Measurements from ENCODE around the gene RAPGEF1. TPM values are rescaled to one million over a fixed set of nuclear protein-coding genes. Genes with fewer than 3 reads are reported as not detected.
"Not testable (repeated sequence)": the region's sequence is repeated elsewhere in the genome, so short reads cannot be mapped to it uniquely, and the experiment has no call there.

The RAPGEF1 gene
- total and polyA plus RNA-seq, 2 donors: 18.9 to 38.3 TPM

DNA sequence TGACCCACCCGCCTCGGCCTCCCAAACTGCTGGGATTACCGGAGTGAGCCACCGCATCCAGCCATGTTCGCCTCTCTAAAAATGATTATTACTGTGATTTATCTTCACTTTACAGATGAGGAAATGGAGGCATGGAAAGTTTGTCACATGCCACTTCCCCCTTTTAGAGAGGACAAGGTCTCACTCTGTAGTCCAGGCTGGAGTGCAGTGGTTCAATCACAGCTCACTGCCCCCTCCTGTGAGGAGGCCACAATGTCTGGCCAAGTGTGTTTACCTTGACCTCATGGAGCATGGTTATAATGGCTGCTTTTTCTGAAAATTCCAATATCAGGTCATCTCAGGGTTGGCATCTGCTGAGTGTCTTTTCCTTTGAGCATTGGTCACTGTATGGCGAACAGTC lies 187.8 kb downstream of the RAPGEF1 start:
- H3K27ac ChIP-seq (ENCODE audit: low read depth): no peak overlapping the region
- WGBS: 88% methylated on average over 6 of the region's 6 CpGs
- H3K36me3 ChIP-seq (ENCODE audit: insufficient read depth): no peaks in the 10 kb centered on the region
- no peak overlapping the region for H3K4me3 ChIP-seq (ENCODE audit: low read depth, low read length)
- no peak for DNase-seq (ENCODE audit: extremely low spot score)
- no peaks in the 10 kb centered on the region for H3K4me1 ChIP-seq (ENCODE audit: insufficient read depth)

DNA sequence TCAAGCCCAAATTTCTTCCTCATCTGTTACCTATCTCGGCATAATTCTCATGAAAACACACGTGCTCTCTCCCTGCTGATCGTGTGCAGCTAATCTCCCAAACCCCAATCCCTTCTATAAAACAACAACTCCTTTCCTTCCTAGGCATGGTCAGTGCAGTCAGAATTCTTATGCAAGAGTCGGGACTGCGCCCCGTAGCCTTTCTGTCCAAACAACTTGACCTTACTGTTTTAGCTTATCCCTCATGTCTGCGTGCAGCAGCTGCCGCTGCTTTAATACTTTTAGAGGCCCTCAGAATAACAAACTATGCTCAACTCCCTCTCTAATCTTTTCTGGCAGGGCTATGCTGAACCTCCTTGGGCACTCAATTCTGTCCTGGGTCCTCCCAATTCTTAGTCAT lies 189.4 kb downstream of the RAPGEF1 start:
- not testable (repeated sequence) for DNase-seq (ENCODE audit: extremely low spot score); H3K4me3 ChIP-seq (ENCODE audit: low read depth, low read length); H3K27ac ChIP-seq (ENCODE audit: low read depth); H3K36me3 ChIP-seq (ENCODE audit: insufficient read depth); H3K4me1 ChIP-seq (ENCODE audit: insufficient read depth)
- 57% methylated on average over 8 of the region's 8 CpGs for WGBS

DNA sequence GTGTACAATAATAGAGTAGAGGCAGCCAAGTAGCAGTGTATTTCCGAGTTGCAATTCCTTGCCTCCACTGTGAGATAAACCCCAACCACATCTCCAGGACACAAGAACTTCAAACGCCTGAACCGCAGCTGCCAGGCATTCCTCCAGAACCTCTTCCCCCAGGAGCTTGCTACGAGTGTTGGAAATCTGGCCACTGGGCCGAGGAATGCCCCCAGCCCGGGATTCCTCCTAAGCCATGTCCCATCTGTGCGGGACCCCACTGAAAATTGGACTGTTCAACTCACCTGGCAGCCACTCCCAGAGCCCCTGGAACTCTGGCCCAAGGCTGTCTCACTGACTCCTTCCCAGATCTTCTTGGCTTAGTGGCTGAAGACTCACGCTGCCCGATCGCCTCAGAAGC lies 190.7 kb downstream of the RAPGEF1 start:
- WGBS: 88% methylated on average over 10 of the region's 10 CpGs
- not testable (repeated sequence) for DNase-seq (ENCODE audit: extremely low spot score); H3K4me1 ChIP-seq (ENCODE audit: insufficient read depth); H3K27ac ChIP-seq (ENCODE audit: low read depth); H3K36me3 ChIP-seq (ENCODE audit: insufficient read depth); H3K4me3 ChIP-seq (ENCODE audit: low read depth, low read length)

DNA sequence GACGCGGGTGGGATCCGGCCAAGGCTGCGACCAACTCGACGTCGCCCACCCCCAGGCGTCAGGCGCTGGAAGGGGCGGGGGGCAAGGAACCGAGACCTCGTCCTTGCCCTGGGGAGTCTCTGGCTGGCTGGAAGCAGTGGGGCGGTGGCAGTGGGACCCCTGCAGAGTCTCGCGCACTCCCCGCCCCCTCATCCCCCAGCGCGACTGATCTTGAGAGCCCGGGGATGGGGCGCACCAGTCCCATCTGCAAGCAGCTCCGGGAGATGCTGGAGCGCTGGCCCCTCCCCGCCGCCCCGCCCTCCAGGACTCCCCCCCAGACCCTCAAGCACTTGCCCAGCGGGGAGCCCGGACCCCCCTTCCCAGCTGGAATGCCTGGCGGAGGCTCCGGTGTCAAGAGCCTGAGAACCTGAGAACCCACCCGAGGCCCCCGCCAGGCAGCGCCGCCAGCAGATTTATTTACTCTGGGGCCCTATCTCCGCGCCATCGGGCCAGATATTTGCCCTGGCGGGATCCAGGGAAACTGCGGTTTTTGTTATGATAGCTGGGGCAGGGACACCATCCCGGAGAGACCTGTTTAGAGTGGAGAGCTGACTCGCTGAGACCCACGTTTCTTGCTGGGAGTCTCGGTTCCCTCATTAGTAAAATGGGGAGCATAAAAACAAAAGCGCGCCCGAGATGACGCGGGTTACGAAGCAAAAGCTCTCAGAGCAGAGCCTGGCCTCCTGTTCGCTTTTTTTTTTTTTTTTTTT lies 193.4 kb downstream of the RAPGEF1 start:
- no peak overlapping the region for H3K27ac ChIP-seq (ENCODE audit: low read depth)
- under 1% methylated on average over 49 of the region's 49 CpGs for WGBS
- no peaks in the 10 kb centered on the region for H3K36me3 ChIP-seq (ENCODE audit: insufficient read depth)
- peaks cover 4% of the 10 kb centered on the region for H3K4me1 ChIP-seq (ENCODE audit: insufficient read depth)
- DNase-seq (ENCODE audit: extremely low spot score): peak; percentile 18
- H3K4me3 ChIP-seq (ENCODE audit: low read depth, low read length): peak overlapping the region; percentile 5

DNA sequence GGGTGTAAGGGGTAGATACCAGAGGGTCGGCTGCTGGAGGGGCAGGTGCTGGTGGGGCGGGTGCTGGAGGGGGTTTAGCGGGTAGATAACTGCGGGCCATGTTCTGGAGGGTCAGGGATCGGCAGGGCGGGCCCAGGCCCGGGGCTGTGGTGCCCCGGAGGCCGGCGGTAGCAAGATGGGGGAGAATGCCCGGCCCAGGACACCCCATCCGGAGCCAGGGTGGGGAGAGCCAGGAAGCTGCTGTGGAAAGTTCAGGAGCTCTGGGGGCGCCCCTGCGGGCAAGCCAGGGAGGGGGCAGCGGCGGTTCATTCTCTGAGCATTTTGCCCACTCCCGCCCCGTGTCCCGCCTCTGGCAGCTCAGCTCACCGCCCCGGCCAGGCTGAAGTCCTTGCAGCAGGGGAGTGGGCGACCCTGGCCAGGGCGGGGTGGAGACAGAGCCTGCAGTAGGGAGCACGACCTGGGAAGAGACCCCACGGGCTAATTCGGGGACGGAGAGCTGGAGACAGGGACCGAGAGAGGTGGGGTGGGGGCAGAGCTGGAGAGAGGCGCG lies 194.0 kb downstream of the RAPGEF1 start:
- Histone ChIP-seq H3K27ac (ENCODE audit: low read depth) (no peak overlapping the region), H3K4me1 (ENCODE audit: insufficient read depth) (peaks cover 4% of the 10 kb centered on the region), H3K4me3 (ENCODE audit: low read depth, low read length) (no peak overlapping the region), H3K36me3 (ENCODE audit: insufficient read depth) (no peaks in the 10 kb centered on the region)
- DNase-seq (ENCODE audit: extremely low spot score): no peak
- 3% methylated on average over 30 of the region's 30 CpGs for WGBS

DNA sequence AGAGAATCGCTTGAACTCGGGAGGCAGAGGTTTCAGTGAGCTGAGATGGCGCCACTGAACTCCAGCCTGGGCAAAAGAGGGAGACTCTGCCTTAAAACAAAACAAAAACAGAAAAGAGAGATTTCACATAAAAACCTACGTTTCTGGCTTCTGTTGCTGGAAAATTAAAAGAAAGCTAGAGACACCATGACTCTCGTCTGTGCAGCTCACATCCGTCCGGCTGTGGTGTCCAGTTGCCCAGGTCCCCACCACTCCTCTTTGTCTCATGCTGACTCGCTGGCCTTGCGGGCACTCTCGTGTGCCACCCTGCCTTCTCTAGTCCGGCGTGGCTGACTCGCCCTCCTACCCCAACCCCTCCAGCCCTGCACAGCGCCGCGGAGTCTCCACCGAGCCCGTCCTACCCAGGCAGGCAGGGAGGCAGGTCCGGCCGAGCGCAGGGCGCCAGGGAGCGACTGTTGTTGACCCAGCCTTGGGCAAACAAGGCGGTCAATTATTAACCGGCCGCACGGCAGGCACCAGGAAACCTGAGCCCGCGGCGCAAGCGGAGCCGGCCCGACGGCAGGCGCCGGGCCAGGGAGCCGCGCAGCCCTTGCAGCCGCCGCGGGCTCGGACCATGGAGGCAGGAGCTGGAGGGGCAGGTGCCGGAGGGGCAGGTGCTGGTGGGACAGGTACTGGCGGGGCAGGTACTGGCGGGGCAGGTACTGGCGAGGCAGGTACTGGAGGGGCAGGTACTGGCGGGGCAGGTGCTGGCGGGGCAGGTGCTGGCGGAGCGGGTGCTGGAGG lies 194.7 kb downstream of the RAPGEF1 start, which contains the start of gene PRRT1B:
TSS of gene PRRT1B (plus strand) at position 521 of the 783 bp plus-strand sequence. CDS start at position 614, 93 bp downstream.
- Histone ChIP-seq H3K4me1 (ENCODE audit: insufficient read depth) (peaks cover 4% of the 10 kb centered on the region), H3K36me3 (ENCODE audit: insufficient read depth) (no peaks in the 10 kb centered on the region), H3K4me3 (ENCODE audit: low read depth, low read length) (peak within 1 kb of the TSS; percentile 5), H3K27ac (ENCODE audit: low read depth) (no peak within 1 kb of the TSS)
- DNase-seq (ENCODE audit: extremely low spot score): peak; percentile 17
- WGBS: 18% methylated on average over 50 of the region's 50 CpGs

DNA sequence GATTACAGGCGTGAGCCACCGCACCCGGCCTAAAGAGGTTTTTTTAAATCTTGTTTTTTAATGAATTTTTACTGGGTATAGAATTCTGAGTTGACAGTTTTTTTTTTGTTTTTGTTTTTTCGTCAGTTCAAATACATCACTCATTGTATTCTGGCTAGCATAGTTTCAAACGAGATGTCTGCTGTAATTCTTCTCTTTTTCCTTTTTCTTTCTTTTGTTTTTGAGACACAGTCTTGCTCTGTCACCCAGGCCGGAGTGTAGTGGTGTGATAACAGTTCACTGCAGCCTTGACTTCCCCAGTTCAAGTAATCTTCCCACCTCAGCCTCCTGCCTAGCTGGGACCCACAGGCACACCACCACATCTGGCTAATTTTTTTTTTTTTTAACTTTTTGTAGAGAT lies 196.7 kb downstream of the RAPGEF1 start:
- Histone ChIP-seq H3K27ac (ENCODE audit: low read depth) (no peak overlapping the region), H3K4me3 (ENCODE audit: low read depth, low read length) (no peak overlapping the region)
- 94% methylated on average over 6 of the region's 6 CpGs for WGBS

DNA sequence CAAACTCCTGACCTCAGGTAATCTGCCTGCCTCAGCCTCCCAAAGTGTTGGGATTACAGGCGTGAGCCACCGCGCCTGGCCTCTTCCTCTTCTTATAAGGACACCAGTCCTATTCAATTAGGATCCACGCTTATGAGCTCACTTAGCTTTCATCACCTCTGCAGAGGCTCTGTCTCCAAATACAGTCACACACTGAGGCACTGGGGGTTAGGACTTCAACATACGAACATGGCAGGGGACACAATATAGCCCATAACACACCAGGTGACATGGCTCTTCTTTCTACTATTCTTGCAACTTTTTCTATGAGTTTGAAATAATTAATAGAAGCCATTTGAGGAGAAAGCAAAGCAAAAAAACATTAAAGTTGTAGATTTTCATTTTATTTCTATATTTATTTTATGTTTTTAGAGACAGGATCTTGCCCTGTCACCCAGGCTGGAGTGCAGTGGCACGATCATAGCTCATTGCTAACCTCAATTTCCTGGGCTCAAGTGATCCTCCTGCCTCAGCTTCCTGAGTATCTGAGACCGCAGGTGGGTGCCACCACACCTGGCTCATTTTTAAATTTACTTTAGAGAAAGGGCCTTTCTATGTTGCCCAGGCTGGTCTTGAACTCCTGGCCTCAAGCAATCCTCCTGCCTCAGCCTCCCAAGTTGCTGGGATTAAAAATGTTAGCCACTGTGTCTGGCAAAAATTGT lies 200.5 kb downstream of the RAPGEF1 start:
- WGBS: 86% methylated on average over 7 of the region's 7 CpGs
- Histone ChIP-seq H3K36me3 (ENCODE audit: insufficient read depth) (no peaks in the 10 kb centered on the region), H3K4me3 (ENCODE audit: low read depth, low read length) (no peak overlapping the region)

More for the DNA sequence above, 196.7 kb downstream of the RAPGEF1 start:
- DNase-seq (ENCODE audit: extremely low spot score): no peak
- peaks cover 4% of the 10 kb centered on the region for H3K4me1 ChIP-seq (ENCODE audit: insufficient read depth)
- H3K36me3 ChIP-seq (ENCODE audit: insufficient read depth): no peaks in the 10 kb centered on the region

DNA sequence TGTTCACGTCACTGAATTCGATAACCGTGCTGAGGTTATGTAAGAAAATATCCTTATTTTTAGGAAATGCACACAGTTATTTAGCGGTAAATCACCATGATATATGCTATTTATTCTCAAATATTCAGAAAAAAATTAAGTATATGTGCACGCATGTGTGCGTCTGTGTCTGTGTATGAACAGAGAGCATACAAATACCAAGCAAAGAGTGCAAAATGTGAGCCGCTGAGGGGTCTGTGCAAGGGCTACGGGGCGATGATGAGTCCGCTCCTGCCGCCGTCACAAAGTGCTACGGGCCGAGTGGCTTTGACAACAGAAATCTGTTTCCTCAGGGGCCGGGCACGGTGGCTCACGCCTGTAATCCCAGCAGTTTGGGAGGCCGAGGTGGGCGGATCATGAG lies 201.9 kb downstream of the RAPGEF1 start:
- Histone ChIP-seq H3K27ac (ENCODE audit: low read depth) (no peak overlapping the region), H3K36me3 (ENCODE audit: insufficient read depth) (no peaks in the 10 kb centered on the region), H3K4me3 (ENCODE audit: low read depth, low read length) (no peak overlapping the region), H3K4me1 (ENCODE audit: insufficient read depth) (no peaks in the 10 kb centered on the region)
- 94% methylated on average over 19 of the region's 19 CpGs for WGBS
- DNase-seq (ENCODE audit: extremely low spot score): no peak

More for the DNA sequence above, 200.5 kb downstream of the RAPGEF1 start:
- H3K4me1 ChIP-seq (ENCODE audit: insufficient read depth): no peaks in the 10 kb centered on the region
- H3K27ac ChIP-seq (ENCODE audit: low read depth): no peak overlapping the region
- no peak for DNase-seq (ENCODE audit: extremely low spot score)

DNA sequence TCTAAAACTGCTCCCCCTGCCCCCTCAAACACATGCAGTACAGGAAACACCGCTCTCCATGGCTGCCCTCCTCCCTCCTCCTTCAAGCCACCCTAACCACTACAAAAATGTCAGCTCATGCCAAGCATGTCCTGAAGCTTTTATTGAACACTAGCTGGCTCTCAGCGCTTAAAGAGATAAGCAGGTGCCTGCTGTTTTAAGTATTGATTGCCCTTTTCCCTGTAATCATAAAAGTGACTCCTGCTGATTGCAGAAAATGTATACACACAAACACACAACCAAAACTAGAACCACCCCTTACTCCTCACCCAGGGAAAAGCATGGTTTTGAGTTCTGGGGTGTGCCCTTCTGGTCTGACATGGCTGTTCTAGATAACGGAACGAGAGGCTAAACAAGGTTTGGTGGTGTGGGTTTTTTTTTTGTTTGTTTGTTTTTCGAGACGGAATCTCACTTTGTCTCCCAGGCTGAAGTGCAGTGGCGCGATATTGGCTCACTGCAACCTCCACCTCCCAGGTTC lies 205.1 kb downstream of the RAPGEF1 start:
- H3K27ac ChIP-seq (ENCODE audit: low read depth): no peak overlapping the region
- H3K4me3 ChIP-seq (ENCODE audit: low read depth, low read length): no peak overlapping the region
- 51% methylated on average over 8 of the region's 8 CpGs for WGBS
- H3K4me1 ChIP-seq (ENCODE audit: insufficient read depth): no peaks in the 10 kb centered on the region
- no peaks in the 10 kb centered on the region for H3K36me3 ChIP-seq (ENCODE audit: insufficient read depth)
- no peak for DNase-seq (ENCODE audit: extremely low spot score)

DNA sequence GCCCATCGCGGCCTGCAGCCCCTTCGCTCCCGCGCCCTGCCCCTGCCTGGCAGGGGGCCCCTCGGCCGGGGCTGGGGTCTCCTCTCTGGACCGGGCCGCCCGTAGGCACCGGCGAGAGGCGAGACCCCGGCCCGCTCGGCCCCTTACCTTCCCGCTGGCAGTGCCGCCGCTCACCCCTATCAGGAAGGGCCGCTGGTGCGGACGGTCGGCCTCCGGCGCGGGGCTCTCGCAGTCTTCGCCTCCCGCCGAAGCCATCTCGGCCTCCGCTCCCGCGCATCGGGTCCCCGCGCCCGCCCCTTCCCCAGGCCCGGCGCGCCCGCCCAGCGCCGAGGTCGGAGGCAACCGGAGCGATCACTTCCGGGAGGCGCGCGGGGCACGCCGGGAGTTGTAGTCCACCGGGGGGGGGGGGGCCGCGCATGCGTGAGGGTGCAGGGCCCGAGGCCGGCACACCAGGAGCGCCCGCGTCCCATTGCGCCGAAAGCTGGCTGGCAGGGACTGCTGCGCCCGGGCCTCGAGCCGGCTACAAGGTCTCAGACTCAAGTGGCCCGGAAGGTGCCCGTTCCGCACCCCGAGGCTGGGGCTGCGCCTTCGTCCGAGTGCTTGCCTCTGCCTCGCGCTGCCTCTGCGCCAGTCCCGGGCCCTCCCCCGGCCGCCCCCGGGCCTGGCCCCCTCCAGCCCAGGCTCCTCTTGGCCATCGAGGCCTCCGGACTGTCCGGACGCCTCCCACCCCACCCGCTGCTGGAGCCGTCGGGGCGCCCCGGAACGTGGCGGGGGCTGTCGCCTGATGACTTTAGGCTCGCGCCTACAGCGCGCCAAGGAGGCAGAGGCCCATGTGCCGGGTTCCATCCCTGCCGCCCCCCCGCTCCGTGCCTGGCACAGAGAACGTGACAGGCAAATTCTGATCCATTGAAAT lies 208.7 kb downstream of the RAPGEF1 start, which contains the start of gene UCK1:
TSS of gene UCK1 (minus strand) at position 344 of the 913 bp plus-strand sequence. CDS start at position 255, 89 bp downstream.
- Histone ChIP-seq H3K4me3 (ENCODE audit: low read depth, low read length) (peak within 1 kb of the TSS; percentile 97), H3K36me3 (ENCODE audit: insufficient read depth) (peaks cover 3% of the 10 kb centered on the region), H3K27ac (ENCODE audit: low read depth) (peak within 1 kb of the TSS; percentile 69), H3K4me1 (ENCODE audit: insufficient read depth) (no peaks in the 10 kb centered on the region)
- DNase-seq (ENCODE audit: extremely low spot score): no peak
- 5% methylated on average over 103 of the region's 103 CpGs for WGBS

DNA sequence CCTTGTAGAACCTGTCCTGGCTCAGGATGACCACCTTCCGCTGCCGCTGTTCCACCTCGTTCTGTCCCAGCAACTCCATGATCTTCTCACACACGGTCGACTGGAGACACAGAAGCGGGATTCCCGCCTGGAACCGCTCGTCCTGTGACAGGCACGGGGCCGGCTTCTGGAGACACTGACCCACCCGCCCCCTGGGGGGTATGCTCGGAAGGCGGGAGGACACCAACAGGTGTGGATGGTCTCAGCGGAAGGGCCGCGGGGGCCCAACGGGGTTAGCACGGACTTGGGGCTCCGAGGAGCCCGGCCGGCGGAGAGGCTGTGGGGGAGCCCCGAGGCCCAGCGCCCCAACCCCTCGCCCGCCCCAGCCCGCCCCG lies 209.3 kb downstream of the RAPGEF1 start:
- WGBS: 2% methylated on average over 29 of the region's 29 CpGs
- peaks cover 3% of the 10 kb centered on the region for H3K36me3 ChIP-seq (ENCODE audit: insufficient read depth)
- H3K4me3 ChIP-seq (ENCODE audit: low read depth, low read length): peak overlapping the region; percentile 97
- DNase-seq (ENCODE audit: extremely low spot score): no peak
- H3K4me1 ChIP-seq (ENCODE audit: insufficient read depth): no peaks in the 10 kb centered on the region
- no peak overlapping the region for H3K27ac ChIP-seq (ENCODE audit: low read depth)

Measured in urinary bladder (tissue), 4 donors.